IPS DF 6.9 (cell line): ENCODE data around the gene IGFL4.

ENCODE experiments used
- DNase-seq: peaks from one replicate; pipeline ENCODE4 v3.0.0-alpha.2; 2013; ENCODE audit warnings: low read depth, low spot score
- H3K27ac ChIP-seq: one replicate; pipeline ENCODE4 v1.5.1; 2013; ENCODE audit warnings: low read length, control low read depth
- H3K27me3 ChIP-seq: 2 replicates; pipeline ENCODE4 v1.6.1; 2013; ENCODE audit warnings: mild to moderate bottlenecking, low read length; ENCODE audit not compliant: control insufficient read depth, insufficient read depth
- H3K36me3 ChIP-seq: 2 replicates; pipeline ENCODE4 v1.6.1; 2013; ENCODE audit warnings: low read length; ENCODE audit not compliant: control insufficient read depth, insufficient read depth
- H3K4me1 ChIP-seq: 2 replicates; pipeline ENCODE4 v1.6.1; 2013; ENCODE audit warnings: low read length; ENCODE audit not compliant: control insufficient read depth, insufficient read depth
- H3K4me3 ChIP-seq: 2 replicates; pipeline ENCODE4 v1.5.1; 2013; ENCODE audit warnings: mild to moderate bottlenecking, low read length
- H3K9me3 ChIP-seq: 2 replicates; pipeline ENCODE4 v1.6.1; 2013; ENCODE audit warnings: low read length, inconsistent platforms; ENCODE audit not compliant: control insufficient read depth, insufficient read depth
- WGBS: extraction: QIAGEN DNeasy Blood & Tissue Kit; methylation state at CpG from one replicate; pipeline ENCODE4 v1.1.7; 2013; ENCODE audit warnings: mixed read lengths, missing lambda C conversion rate; ENCODE audit not compliant: insufficient read length, insufficient coverage; 5-methylcytosine and 5-hydroxymethylcytosine counted together

The IGFL4 gene

GRCh38 chr19:46035986-46036743, 4.6 kb downstream of the IGFL4 start:
- DNase-seq = no peak
- no peaks in the 10 kb centered on the region for H3K9me3 ChIP-seq
- H3K27me3 ChIP-seq = no peaks in the 10 kb centered on the region
- no peak overlapping the region for H3K4me3 ChIP-seq
- no peak overlapping the region for H3K27ac ChIP-seq
- H3K4me1 ChIP-seq = no peaks in the 10 kb centered on the region; the same call in 1 of the 2 replicates
- no peaks in the 10 kb centered on the region; the same call in 1 of the 2 replicates for H3K36me3 ChIP-seq
- no CpG with 5 or more reads among the region's 13 CpGs for WGBS

- H3K4me1 ChIP-seq = no peaks in the 10 kb centered on the region; the same call in 1 of the 2 replicates
- H3K27ac ChIP-seq = no peak overlapping the region
- WGBS = no CpG with 5 or more reads among the region's 6 CpGs
Measured at GRCh38 chr19:46035546-46035945, 5.3 kb downstream of the IGFL4 start.

GRCh38 chr19:46033401-46033800, 7.4 kb downstream of the IGFL4 start:
- H3K9me3 ChIP-seq = no peaks in the 10 kb centered on the region
- WGBS = no CpG with 5 or more reads among the region's 11 CpGs
- no peak overlapping the region for H3K27ac ChIP-seq
- no peaks in the 10 kb centered on the region; the same call in 1 of the 2 replicates for H3K36me3 ChIP-seq
- H3K27me3 ChIP-seq = no peaks in the 10 kb centered on the region
- no peak for DNase-seq
- H3K4me1 ChIP-seq = no peaks in the 10 kb centered on the region; the same call in 1 of the 2 replicates
- H3K4me3 ChIP-seq = no peak overlapping the region

More at GRCh38 chr19:46035546-46035945, 5.3 kb downstream of the IGFL4 start:
- no peak for DNase-seq
- H3K36me3 ChIP-seq = no peaks in the 10 kb centered on the region; the same call in 1 of the 2 replicates
- H3K27me3 ChIP-seq = no peaks in the 10 kb centered on the region
- H3K9me3 ChIP-seq = no peaks in the 10 kb centered on the region
- H3K4me3 ChIP-seq = no peak overlapping the region

DNA sequence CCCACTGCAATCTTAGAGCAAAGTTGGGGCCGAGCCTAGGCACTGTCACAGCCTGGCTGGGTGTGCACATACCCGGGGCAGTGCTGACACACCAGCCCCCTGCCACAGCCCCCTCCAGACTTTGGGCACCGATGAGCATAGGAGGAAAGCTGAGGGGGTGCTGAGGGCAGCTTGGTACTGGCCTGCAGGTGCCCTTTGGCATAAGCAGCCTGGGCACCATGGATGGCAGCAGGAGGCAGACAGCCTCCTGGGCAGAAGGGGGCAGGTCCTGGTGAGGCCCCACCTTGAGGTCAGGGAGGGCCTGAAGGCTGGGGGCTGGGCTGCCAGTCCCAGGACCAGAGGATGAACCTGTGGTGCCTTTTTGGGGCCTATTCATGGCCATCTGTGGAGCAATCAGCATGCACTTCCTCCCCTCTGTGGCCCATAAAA, 8.2 kb downstream of the IGFL4 start:
- H3K9me3 ChIP-seq = no peaks in the 10 kb centered on the region
- no peaks in the 10 kb centered on the region; the same call in 1 of the 2 replicates for H3K36me3 ChIP-seq
- no peak for DNase-seq
- H3K4me3 ChIP-seq = no peak overlapping the region
- no peak overlapping the region for H3K27ac ChIP-seq
- WGBS = no CpG with 5 or more reads among the region's 3 CpGs
- H3K27me3 ChIP-seq = no peaks in the 10 kb centered on the region
- H3K4me1 ChIP-seq = no peaks in the 10 kb centered on the region; the same call in 1 of the 2 replicates

DNA sequence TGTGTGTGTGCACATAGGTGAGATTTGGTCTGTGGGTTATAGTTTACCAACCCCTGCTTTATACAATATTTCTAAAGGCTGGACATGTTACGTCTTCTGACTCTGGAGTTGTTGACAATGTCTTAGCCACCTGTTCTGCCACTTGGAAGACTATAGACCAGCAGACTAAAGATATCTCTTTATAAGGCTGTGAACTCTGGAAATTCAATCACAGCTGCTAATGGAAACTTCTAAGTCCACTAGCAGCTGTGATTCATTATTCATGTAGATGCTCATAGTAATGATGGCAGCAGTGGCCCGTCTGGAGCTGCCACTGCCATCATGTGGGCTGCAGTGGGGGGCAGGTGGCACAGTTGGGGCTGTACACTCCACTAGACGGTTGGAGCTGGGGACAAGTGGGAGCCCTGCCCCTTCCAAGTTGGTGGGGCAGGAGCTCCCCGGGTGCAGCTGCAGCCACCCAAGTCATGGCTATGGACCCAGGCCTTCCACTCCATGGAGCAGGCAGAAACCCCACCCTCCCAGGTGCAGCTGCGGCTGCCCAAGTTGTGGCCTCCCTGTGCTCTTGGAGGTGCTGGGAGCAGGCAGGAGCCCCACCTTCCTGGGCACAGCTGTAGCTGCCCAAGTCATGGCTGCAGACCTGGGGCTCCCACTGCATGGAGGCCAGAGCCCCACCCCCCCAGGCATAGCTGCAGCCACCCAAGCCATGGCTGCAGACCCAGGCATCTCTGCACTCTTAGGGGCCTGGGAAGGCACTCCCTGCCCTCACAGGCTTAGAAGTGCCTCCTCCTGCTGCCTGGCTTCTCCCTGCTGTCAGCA, 8.8 kb downstream of the IGFL4 start:
- no peaks in the 10 kb centered on the region; the same call in 1 of the 2 replicates for H3K36me3 ChIP-seq
- H3K4me1 ChIP-seq = no peaks in the 10 kb centered on the region; the same call in 1 of the 2 replicates
- H3K27ac ChIP-seq = no peak overlapping the region
- H3K4me3 ChIP-seq = no peak overlapping the region
- H3K9me3 ChIP-seq = no peaks in the 10 kb centered on the region
- no CpG with 5 or more reads among the region's 5 CpGs for WGBS
- no peaks in the 10 kb centered on the region for H3K27me3 ChIP-seq
- DNase-seq = no peak

DNA sequence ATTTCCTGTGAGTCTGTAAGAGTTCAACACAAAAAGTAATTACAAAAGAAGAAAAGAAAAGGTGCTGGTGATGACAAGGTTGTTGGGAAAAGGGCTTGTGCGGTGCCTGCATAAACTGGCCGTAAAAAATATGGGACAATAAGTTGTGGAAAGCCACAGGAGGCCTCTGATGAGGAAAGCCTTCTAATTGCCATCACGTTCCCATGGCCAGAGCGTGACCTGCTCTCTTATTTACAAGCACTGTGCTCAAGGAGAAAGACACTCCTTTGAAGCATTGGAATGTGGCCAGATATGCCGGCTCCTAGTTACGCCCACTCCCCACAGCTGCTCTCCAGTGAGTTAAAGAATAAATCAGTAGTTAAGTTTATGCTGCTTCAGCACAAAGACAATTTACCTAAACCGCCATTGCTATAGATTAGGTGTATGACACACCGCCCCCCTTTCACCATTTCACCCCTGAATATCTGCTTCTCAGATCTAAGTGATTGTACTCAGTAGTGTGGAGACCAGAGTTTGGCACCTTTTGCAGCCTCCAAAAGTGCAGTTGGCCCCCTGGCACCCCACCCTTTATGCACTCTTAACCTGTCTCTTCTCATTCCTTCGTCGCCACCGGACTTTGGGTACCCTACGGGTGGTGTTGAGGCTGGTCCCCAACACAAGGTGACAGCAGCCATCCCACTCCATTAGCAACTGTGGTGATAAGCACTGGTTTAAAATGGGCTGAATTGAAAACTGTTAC, 9.8 kb downstream of the IGFL4 start:
- DNase-seq = no peak
- Histone ChIP-seq H3K27ac (no peak overlapping the region), H3K27me3 (no peaks in the 10 kb centered on the region), H3K36me3 (no peaks in the 10 kb centered on the region; the same call in 1 of the 2 replicates), H3K9me3 (no peaks in the 10 kb centered on the region), H3K4me1 (no peaks in the 10 kb centered on the region), H3K4me3 (no peak overlapping the region)
- no CpG with 5 or more reads among the region's 12 CpGs for WGBS

DNA sequence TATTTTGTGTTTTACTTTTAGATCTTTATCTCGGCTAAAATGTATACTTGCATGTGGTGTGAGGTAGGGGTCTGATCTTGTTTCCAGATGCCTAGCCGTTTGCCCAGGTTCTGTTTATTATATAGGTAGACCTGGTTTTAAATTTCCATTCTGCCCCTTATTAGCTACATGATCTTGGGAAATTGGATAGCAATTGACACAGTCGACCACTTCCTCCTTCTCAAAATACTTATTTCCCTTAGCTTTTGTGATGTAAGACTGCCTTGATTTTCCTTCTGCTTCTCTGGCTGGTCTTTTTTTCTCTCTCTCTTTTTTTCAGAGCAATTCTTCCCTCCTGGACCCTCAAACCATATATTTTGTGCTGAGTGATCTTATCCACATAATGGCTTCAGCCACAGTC, 15.0 kb downstream of the IGFL4 start:
- Histone ChIP-seq H3K36me3 (no peaks in the 10 kb centered on the region), H3K27me3 (no peaks in the 10 kb centered on the region), H3K27ac (no peak overlapping the region), H3K4me1 (peaks cover 8% of the 10 kb centered on the region), H3K4me3 (no peak overlapping the region), H3K9me3 (no peaks in the 10 kb centered on the region)
- no peak for DNase-seq
- WGBS = no CpG with 5 or more reads among the region's 3 CpGs

DNA sequence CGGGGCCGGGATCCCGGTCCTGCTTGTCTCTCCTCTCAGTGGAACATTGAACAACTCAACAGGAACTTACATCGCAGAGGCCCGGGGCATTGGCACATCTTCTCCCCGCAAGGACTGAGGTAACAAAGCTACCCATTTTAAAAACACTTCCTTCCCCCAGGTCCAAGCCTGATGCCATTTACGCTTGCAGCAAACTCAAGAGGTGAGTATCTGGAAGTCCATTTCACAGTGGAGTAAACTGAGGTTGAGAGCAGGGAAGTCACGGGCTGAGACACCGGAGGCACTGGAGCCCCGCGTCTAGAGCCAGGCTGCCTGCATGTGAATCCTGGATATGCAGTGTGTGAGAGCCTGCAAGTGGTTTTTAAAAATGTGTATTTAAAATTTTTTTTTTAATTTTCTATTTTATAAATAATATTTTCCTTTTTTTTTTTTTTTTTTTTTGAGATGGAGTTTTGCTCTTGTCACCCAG, 17.5 kb downstream of the IGFL4 start:
- Histone ChIP-seq H3K4me3 (no peak overlapping the region), H3K4me1 (peaks cover 8% of the 10 kb centered on the region), H3K36me3 (no peaks in the 10 kb centered on the region), H3K27me3 (no peaks in the 10 kb centered on the region), H3K27ac (no peak overlapping the region), H3K9me3 (no peaks in the 10 kb centered on the region)
- DNase-seq = no peak
- no CpG with 5 or more reads among the region's 11 CpGs for WGBS

DNA sequence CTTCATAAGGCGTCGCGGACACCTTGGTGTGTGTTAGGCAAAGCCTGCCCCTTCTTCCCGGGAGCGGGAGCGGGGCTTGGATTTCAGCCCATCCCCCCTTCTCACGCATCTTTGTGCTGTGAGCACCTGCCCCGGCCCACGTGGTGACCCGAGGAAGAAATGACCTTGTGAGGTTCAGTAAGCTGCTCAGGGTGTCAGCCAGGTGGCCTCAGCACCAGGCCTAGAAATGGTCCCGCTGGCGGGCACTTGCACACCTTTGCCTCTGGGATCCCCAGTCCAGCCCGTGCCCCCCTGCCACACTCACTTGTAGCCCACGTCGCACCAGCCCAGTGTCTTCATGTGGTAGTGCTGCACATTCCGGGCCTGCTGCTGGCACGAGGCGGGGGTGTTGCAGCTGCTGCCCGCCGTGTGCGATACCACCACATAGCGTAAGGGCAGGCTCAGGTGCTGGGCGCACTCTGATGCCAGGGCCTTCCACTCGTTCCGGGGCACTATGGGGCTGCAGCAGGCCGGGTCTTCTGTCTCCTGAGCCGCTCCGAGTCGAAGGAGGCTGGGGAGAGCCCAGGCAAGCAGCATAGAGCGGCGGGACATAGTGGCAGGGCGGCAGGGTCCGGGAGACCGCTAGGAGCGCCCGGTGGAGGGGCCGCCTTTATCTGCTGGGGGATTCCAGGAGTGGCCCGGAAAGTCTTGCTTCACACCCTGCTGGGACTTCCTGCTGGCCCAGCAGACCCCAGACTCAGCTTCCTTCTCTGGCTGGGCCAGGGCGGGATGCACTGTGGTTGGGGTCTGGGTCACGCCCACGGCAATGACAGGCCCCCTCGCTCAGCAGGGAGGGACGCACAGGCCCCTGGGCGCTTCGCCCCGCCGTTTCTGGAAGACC, 18.1 kb downstream of the IGFL4 start, which contains the start of gene PGLYRP1:
Gene PGLYRP1 (minus strand): TSS at position 623 of the 880 bp plus-strand sequence. CDS start 32 bp downstream, at position 591.
- peaks cover 8% of the 10 kb centered on the region for H3K4me1 ChIP-seq
- no peak for DNase-seq
- H3K4me3 ChIP-seq = no peak within 1 kb of the TSS
- no CpG with 5 or more reads among the region's 47 CpGs for WGBS
- no peak within 1 kb of the TSS for H3K27ac ChIP-seq
- H3K9me3 ChIP-seq = no peaks in the 10 kb centered on the region
- 0 out of 2 replicates have a peak, but pooled peaks cover 2% of the 10 kb centered on the region for H3K36me3 ChIP-seq
- no peaks in the 10 kb centered on the region for H3K27me3 ChIP-seq
